A549 treated with GW870086 at 1 μM for 4 hours (cell line): ENCODE data around the gene PRR29. TPM values are rescaled to one million over a fixed set of nuclear protein-coding genes. Genes with fewer than 3 reads are reported as not detected.

ENCODE experiments used
- total RNA-seq: library from RNA; stranded (reverse); fragments of 200-300 nt; extraction: Qiagen RNA extraction; gene quantifications from 5 replicates; pipeline ENCODE4 v1.2.3, GENCODE V29; 2022; ENCODE audit warnings: low read depth

Gene PRR29
- total RNA-seq = 0.35 to 0.75 TPM (median 0.53 TPM) in 5 replicates

GRCh38 chr17:63998050-63998720 lies at the start of gene PRR29:
Gene PRR29, plus strand, starts transcription at chr17:63998351. Its CDS starts 14 bp downstream, at chr17:63998365.

GRCh38 chr17:63972796-63973195 lies 25.4 kb upstream of the PRR29 start, which contains the start of gene SCN4A:
Gene SCN4A, minus strand, starts transcription at chr17:63972918. Its CDS starts 77 bp downstream, at chr17:63972841.

GRCh38 chr17:64020056-64020766 lies 22.1 kb downstream of the PRR29 start, which contains the start of gene ICAM2:
Gene ICAM2, minus strand, starts transcription at chr17:64020633. Its CDS starts 13,942 bp downstream, at chr17:64006691.

Other genes with a start within 250 kb of the PRR29 start
- 88.0 to 123 TPM (median 102 TPM) in 5 replicates for gene CCDC47, start 224.8 kb upstream of the PRR29 start, total RNA-seq
- 86.4 to 99.2 TPM (median 98.0 TPM) in 5 replicates for gene DDX42, start 224.2 kb upstream of the PRR29 start, total RNA-seq
- gene PSMC5, start 170.9 kb upstream of the PRR29 start, total RNA-seq = 205 to 229 TPM (median 215 TPM) in 5 replicates
- gene FTSJ3, start 170.7 kb upstream of the PRR29 start, total RNA-seq = 49.7 to 66.5 TPM (median 55.4 TPM) in 5 replicates
- 50.2 to 63.7 TPM (median 60.2 TPM) in 5 replicates for gene SMARCD2, start 155.7 kb upstream of the PRR29 start, total RNA-seq
- gene CSH2, start 124.7 kb upstream of the PRR29 start, total RNA-seq = not detected in 5 replicates
- not detected in 5 replicates for gene GH2, start 116.4 kb upstream of the PRR29 start, total RNA-seq
- gene CSH1, start 101.8 kb upstream of the PRR29 start, total RNA-seq = not detected in 5 replicates
- not detected in 5 replicates for gene CSHL1, start 87.1 kb upstream of the PRR29 start, total RNA-seq
- gene GH1, start 79.5 kb upstream of the PRR29 start, total RNA-seq = not detected in 5 replicates
- not detected in 5 replicates for gene CD79B, start 66.0 kb upstream of the PRR29 start, total RNA-seq
- gene SCN4A, start 25.4 kb upstream of the PRR29 start, total RNA-seq = 0.03 to 0.07 TPM (median 0.03 TPM) in 5 replicates
- not detected in 5 replicates for gene ICAM2, start 22.3 kb downstream of the PRR29 start, total RNA-seq
- gene ERN1, start 131.8 kb downstream of the PRR29 start, total RNA-seq = 3.4 to 4.3 TPM (median 4.2 TPM) in 5 replicates